ENCODE measurements around the gene GAD1.

GAD1 gene

GRCh38 chr2:170827841-170828532 lies 11.3 kb downstream of the GAD1 start:
- in situ Hi-C loops (cut with MboI; ENCODE audit: low sequenced_read_pairs, unreplicated experiment): no loop called here
- no peak for DNase-seq (ENCODE audit: low spot score)
- TF ChIP-seq CTCF (IDR thresholded peaks at IDR 0.05; ENCODE audit: borderline replicate concordance, control extremely low read depth, extremely low read depth, insufficient read depth, missing control alignments): no peak

GRCh38 chr2:170828533-170828916 lies 11.8 kb downstream of the GAD1 start:
- TF ChIP-seq CTCF (IDR thresholded peaks at IDR 0.05; ENCODE audit: borderline replicate concordance, control extremely low read depth, extremely low read depth, insufficient read depth, missing control alignments): no peak
- DNase-seq (ENCODE audit: low spot score): no peak
- in situ Hi-C loops (cut with MboI; ENCODE audit: low sequenced_read_pairs, unreplicated experiment): no loop called here

- in situ Hi-C loops (cut with MboI; ENCODE audit: low sequenced_read_pairs, unreplicated experiment): no loop called here
- DNase-seq (ENCODE audit: low spot score): no peak
- no peak for TF ChIP-seq CTCF (IDR thresholded peaks at IDR 0.05; ENCODE audit: borderline replicate concordance, control extremely low read depth, extremely low read depth, insufficient read depth, missing control alignments)
These were observed 12.3 kb downstream of the GAD1 start for GRCh38 chr2:170829036-170829435.

GRCh38 chr2:170830166-170830565 lies 13.5 kb downstream of the GAD1 start:
- TF ChIP-seq CTCF (IDR thresholded peaks at IDR 0.05; ENCODE audit: borderline replicate concordance, control extremely low read depth, extremely low read depth, insufficient read depth, missing control alignments): no peak

GRCh38 chr2:170831115-170831514 lies 14.4 kb downstream of the GAD1 start:
- DNase-seq (ENCODE audit: low spot score): no peak
- no peak for TF ChIP-seq CTCF (IDR thresholded peaks at IDR 0.05; ENCODE audit: borderline replicate concordance, control extremely low read depth, extremely low read depth, insufficient read depth, missing control alignments)
- in situ Hi-C loops (cut with MboI; ENCODE audit: low sequenced_read_pairs, unreplicated experiment): no loop called here

More at GRCh38 chr2:170830166-170830565, 13.5 kb downstream of the GAD1 start:
- DNase-seq (ENCODE audit: low spot score): no peak
- in situ Hi-C loops (cut with MboI; ENCODE audit: low sequenced_read_pairs, unreplicated experiment): no loop called here

GRCh38 chr2:170836027-170836426 lies 19.3 kb downstream of the GAD1 start:
- TF ChIP-seq CTCF (IDR thresholded peaks at IDR 0.05; ENCODE audit: borderline replicate concordance, control extremely low read depth, extremely low read depth, insufficient read depth, missing control alignments): no peak
- in situ Hi-C loops (cut with MboI; ENCODE audit: low sequenced_read_pairs, unreplicated experiment): no loop called here
- no peak for DNase-seq (ENCODE audit: low spot score)
